K562 (cell line): ENCODE data around the gene GEMIN7. TPM values are rescaled to one million over a fixed set of nuclear protein-coding genes. Genes with fewer than 3 reads are reported as not detected.
A peak's percentile ranks its signal among the peaks of the same experiment; 100 is the strongest.

ENCODE experiments used
- ATAC-seq: fragments of 200-7000 bp; cut with Tn5 transposase; 3 replicates; pipeline ENCODE4 v1.9.1; 2020; ENCODE audit warnings: moderate library complexity
- BruUV-seq: library from RNA; stranded (reverse); fragments of 400-500 nt; replicated peaks from 2 replicates; lab custom pipeline; 2021; lab: Mats Ljungman, UMichigan
- CTCF ChIA-PET: fragments of 300-600 bp; formaldehyde crosslinking; extraction: SDS; loops from one replicate; lab custom pipeline; 2021; ENCODE audit warnings: low intra/inter-chr PET ratio; lab: Yijun Ruan, JAX
- POLR2A ChIA-PET: fragments of 300-600, 350-650 bp; sonication (Branson Sonifier 250); formaldehyde crosslinking; extraction: SDS; loops from one replicate; lab custom pipeline; 2021; ENCODE audit warnings: antibody characterized with exemption, inconsistent platforms; lab: Yijun Ruan, JAX
- DNase-seq, 4 experiments: peaks; one replicate each; pipeline versions ENCODE4 v3.0.0 to v3.0.0-alpha.2; 2011 to 2018; ENCODE audit warnings: low spot score in 3 of 4, mixed read lengths in 3 of 4; ENCODE audit errors: extremely low read depth in 1 of 4
- FAIRE-seq: peaks from 2 replicates; lab custom pipeline; 2011; peaks lifted over from hg19 to GRCh38; lab: Jason Lieb, UNC
- H2AFZ ChIP-seq: 2 replicates; pipeline ENCODE4 v1.6.0; 2011; ENCODE audit warnings: low read depth, low read length, control low read depth, inconsistent platforms
- H3K27ac ChIP-seq: fragments of 200-600 bp; 3 replicates; pipeline ENCODE4 v1.8.0; 2011; ENCODE audit warnings: low read depth, mild to moderate bottlenecking, control low read depth, inconsistent platforms, low read length, moderate library complexity, mixed read lengths; ENCODE audit errors: extremely low read depth
- H3K27me3 ChIP-seq, 2 experiments: fragments of 300-600 bp in 1 of 2; 2 replicates in 1 of 2; 3 replicates in 1 of 2; pipeline versions ENCODE4 v1.6.0 to v1.8.0; 2011; ENCODE audit warnings: inconsistent platforms in 2 of 2, low read length in 2 of 2, mild to moderate bottlenecking in 1 of 2, mixed read lengths in 1 of 2, moderate library complexity in 1 of 2; ENCODE audit not compliant: control insufficient read depth in 2 of 2, insufficient read depth in 2 of 2
- H3K36me3 ChIP-seq: fragments of 300-600 bp; 3 replicates; pipeline ENCODE4 v1.8.0; 2011; ENCODE audit warnings: mild to moderate bottlenecking, low read length, inconsistent platforms; ENCODE audit not compliant: control insufficient read depth, insufficient read depth
- H3K4me1 ChIP-seq, 2 experiments: fragments of 200-600 bp in 1 of 2; replicated peaks in 1 of 2; 2 replicates in 1 of 2; 3 replicates in 1 of 2; pipeline versions ENCODE4 v1.5.1 to v1.8.0; 2011; ENCODE audit warnings: inconsistent platforms in 2 of 2, low read length in 2 of 2, mild to moderate bottlenecking in 1 of 2, mixed read lengths in 1 of 2, moderate library complexity in 1 of 2; ENCODE audit not compliant: control insufficient read depth in 2 of 2, insufficient read depth in 2 of 2
- H3K4me2 ChIP-seq: 2 replicates; pipeline ENCODE4 v1.6.1; 2011; ENCODE audit warnings: low read length, control low read depth, inconsistent platforms, mixed read lengths; ENCODE audit not compliant: insufficient read depth
- H3K4me3 ChIP-seq: fragments of 200-600 bp; sonication (generic), shearing (Covaris generic); 2 replicates; pipeline ENCODE4 v1.5.1; 2016; ENCODE audit warnings: control low read depth, inconsistent platforms
- H3K79me2 ChIP-seq: fragments of 200-600 bp; 3 replicates; pipeline ENCODE4 v1.8.0; 2011; ENCODE audit warnings: low read length, inconsistent platforms; ENCODE audit not compliant: control insufficient read depth, insufficient read depth
- H3K9ac ChIP-seq, 2 experiments: 2 replicates each; pipeline versions ENCODE4 v1.6.0 to v1.6.1; 2011; ENCODE audit warnings: low read depth in 2 of 2, low read length in 2 of 2, control low read depth in 1 of 2, inconsistent platforms in 1 of 2, mild to moderate bottlenecking in 1 of 2, mixed read lengths in 1 of 2; ENCODE audit not compliant: insufficient read depth in 1 of 2
- H3K9me1 ChIP-seq: one replicate; pipeline ENCODE4 v1.6.0; 2011; ENCODE audit warnings: inconsistent platforms, mild to moderate bottlenecking, low read length, moderate library complexity; ENCODE audit not compliant: control insufficient read depth, insufficient read depth
- H3K9me3 ChIP-seq: replicated peaks from 2 replicates; pipeline ENCODE4 v1.5.1; 2011; ENCODE audit warnings: low read depth, low read length, inconsistent platforms; ENCODE audit not compliant: control insufficient read depth, insufficient read depth
- H4K20me1 ChIP-seq: replicated peaks from 2 replicates; pipeline ENCODE4 v1.6.1; 2011; ENCODE audit warnings: low read length, inconsistent platforms, mixed read lengths; ENCODE audit not compliant: control insufficient read depth, insufficient read depth
- ZBTB40 ChIP-seq, 2 experiments: fragments of 450-650 bp in 1 of 2; sonication (generic) in 1 of 2; formaldehyde crosslinking in 1 of 2; IDR thresholded peaks; 2 replicates each; pipeline versions ENCODE4 v1.7.1 to v1.9.0; 2016 to 2022; ENCODE audit warnings: inconsistent platforms in 1 of 2, mild to moderate bottlenecking in 1 of 2, missing genetic modification reagents in 1 of 2
- ZNF583 ChIP-seq: fragments of 250-450 bp; sonication (Bioruptor Pico); IDR thresholded peaks from 2 replicates; pipeline ENCODE4 v1.4.0; 2020
- WGBS: fragments of 100-300 bp; shearing (Covaris generic); methylation state at CpG from one replicate; pipeline ENCODE4 v1.1.6; 2016; ENCODE audit warnings: low coverage, mixed read lengths; ENCODE audit not compliant: insufficient coverage; ENCODE audit errors: missing lambda C conversion rate; 5-methylcytosine and 5-hydroxymethylcytosine counted together
- in situ Hi-C: fragments of 300-500 bp; cut with MboI; formaldehyde crosslinking; loops from 4 replicates; pipeline ENCODE4 v1.15.0; 2018; ENCODE audit warnings: inconsistent platforms, mixed read lengths
- intact Hi-C: fragments of 100-400 bp; cut with micrococcal nuclease; formaldehyde crosslinking; loops from 2 replicates; pipeline ENCODE4 v1.14.2; 2022
- polyA plus RNA-seq, 8 experiments: library from polyadenylated mRNA; depleted of rRNA in 4 of 8; stranded (reverse) in 5 of 8; unstranded in 3 of 8; fragments of >200 nt; fragmentation: Nextera tagmentation in 2 of 8; fragmentation: Illumina TruSeq in 1 of 8; extraction: Ambion mirVana in 2 of 8; extraction: Trizol in 1 of 8; gene quantifications; 2 replicates each; pipeline versions ENCODE4 v1.2.1 to v1.2.3, GENCODE V29; 2011 to 2014; ENCODE audit warnings: inconsistent platforms in 1 of 8, missing spikeins in 1 of 8
- total RNA-seq, 7 experiments: library from RNA; depleted of rRNA in 6 of 7; stranded (reverse); fragments of >200 nt in 6 of 7; fragmentation: Illumina TruSeq in 2 of 7; extraction: Trizol in 2 of 7; gene quantifications; 2 replicates each; pipeline versions ENCODE4 v1.2.1 to v1.2.3, GENCODE V29; 2011 to 2021; ENCODE audit warnings: low replicate concordance in 1 of 7

The GEMIN7 gene
- total and polyA plus RNA-seq, 9 of the 15 experiments (the other 6 are each of a cell fraction or from before 2014, with no cell fraction given) = 23.1 to 124 (median 54.9) TPM

- Histone ChIP-seq H2AFZ (no peak overlapping the region), H3K36me3 (peaks cover 11% of the 10 kb centered on the region; the same call in 1 of the 3 replicates), H3K9me3 (no peaks in the 10 kb centered on the region), H3K4me3 (no peak overlapping the region), H3K27ac (no peak overlapping the region), H3K27me3 (no peaks in the 10 kb centered on the region), H3K4me2 (no peak overlapping the region), H3K9ac (no peak overlapping the region), H3K4me1 (peaks cover 10 to 26% of the 10 kb centered on the region in 2 experiments), H3K79me2 (peaks cover 38% of the 10 kb centered on the region), H4K20me1 (peaks cover 26% of the 10 kb centered on the region), H3K9me1 (peaks cover 7% of the 10 kb centered on the region)
- ATAC-seq (no peak), FAIRE-seq (peak; percentile 56), DNase-seq (no peak)
- peak; percentile 88 for TF ChIP-seq ZBTB40 (IDR thresholded peaks at IDR 0.05)
- TF ChIP-seq ZBTB40 (CRISPR knock-in tag; IDR thresholded peaks at IDR 0.05) = peak; percentile 79
- TF ChIP-seq ZNF583 (CRISPR knock-in tag) = no peak
- BruUV-seq = no TSS peak
- ChIA-PET CTCF (no interaction called here), POLR2A (interaction anchor here (0.6 kb wide), 1 partner anchor 330 kb away, joined by 3 read pairs; no protein-coding TSS in a partner anchor)
- in situ Hi-C loops = no loop called here
- WGBS = 84% methylated on average over 5 of the region's 5 CpGs
- intact Hi-C loops = no loop called here
These were observed 49.1 kb downstream of the GEMIN7 start for GRCh38 chr19:45128146-45128545.
